Measurements from ENCODE around the gene MBNL2. TPM values are rescaled to one million over a fixed set of nuclear protein-coding genes. Genes with fewer than 3 reads are reported as not detected.

Gene MBNL2
- total RNA-seq, 1 donor from 2014 or later: 15.1 TPM

- intact Hi-C loops (cut with micrococcal nuclease): loop anchor here (1.0 to 5.0 kb wide), 10 partner anchors 25 to 1757 kb away; partner anchors contain the start of genes DNAJC3, MBNL2 and STK24
Measured at GRCh38 chr13:97433727-97434396, 211.7 kb downstream of the MBNL2 start, which contains the start of gene RAP2A. Gene RAP2A, plus strand, starts transcription at chr13:97434169. Its CDS starts 302 bp downstream, at chr13:97434471.

- intact Hi-C loops (cut with micrococcal nuclease): loop anchor here (2.0 to 5.0 kb wide), 2 partner anchors 24 to 1143 kb away; partner anchors contain the start of gene STK24
Measured at GRCh38 chr13:97434397-97435201, 212.5 kb downstream of the MBNL2 start.

GRCh38 chr13:97435323-97435722 lies 213.2 kb downstream of the MBNL2 start:
- intact Hi-C loops (cut with micrococcal nuclease): loop anchor here (2.0 kb wide), 1 partner anchor 23 kb away; no protein-coding TSS in a partner anchor

GRCh38 chr13:97435794-97436193 lies 213.7 kb downstream of the MBNL2 start:
- intact Hi-C loops (cut with micrococcal nuclease): loop anchor here (2.0 kb wide), 1 partner anchor 23 kb away; no protein-coding TSS in a partner anchor

GRCh38 chr13:97436845-97437244 lies 214.7 kb downstream of the MBNL2 start:
- intact Hi-C loops (cut with micrococcal nuclease): no loop called here

- intact Hi-C loops (cut with micrococcal nuclease): no loop called here
Measured at GRCh38 chr13:97437729-97438128, 215.6 kb downstream of the MBNL2 start.

GRCh38 chr13:97438856-97439595 lies 216.9 kb downstream of the MBNL2 start:
- intact Hi-C loops (cut with micrococcal nuclease): no loop called here

GRCh38 chr13:97440598-97441170 lies 218.6 kb downstream of the MBNL2 start:
- intact Hi-C loops (cut with micrococcal nuclease): no loop called here

- intact Hi-C loops (cut with micrococcal nuclease): no loop called here
Measured at GRCh38 chr13:97441368-97441767, 219.2 kb downstream of the MBNL2 start.

Other genes starting within 250 kb of the MBNL2 start
- not detected in 2 replicates for gene OXGR1, start 227.9 kb upstream of the MBNL2 start, total RNA-seq
- gene RAP2A, start 211.8 kb downstream of the MBNL2 start, total RNA-seq: 28.0 and 30.7 TPM in 2 replicates